Stimulated activated naive CD8-positive, alpha-beta T cell treated with anti-CD3 and anti-CD28 coated beads, Interleukin-15, amount 100 ng/mL, for 72 hours (primary cell): ENCODE data around the gene ZP2.
"Not testable (repeated sequence)": the region's sequence is repeated elsewhere in the genome, so short reads cannot be mapped to it uniquely, and the experiment has no call there.

Experiments
- ATAC-seq: fragments of 150-1000 bp; cut with Tn5 transposase; 2 replicates; pipeline ENCODE4 v1.10.0; 2021; ENCODE audit warnings: mild to moderate bottlenecking, moderate library complexity
- DNase-seq, 2 donors: peaks; one replicate each; pipeline ENCODE4 v3.0.0; 2021 to 2022
- H3K27ac Mint-ChIP-seq, 2 donors: one replicate each; pipeline ENCODE4 v1.8.0; 2022; ENCODE audit warnings: mild to moderate bottlenecking in 2 of 2, mixed read lengths in 2 of 2, moderate library complexity in 2 of 2
- H3K27me3 Mint-ChIP-seq: one replicate; pipeline ENCODE4 v1.8.0; 2022; ENCODE audit warnings: mixed read lengths
- H3K4me1 Mint-ChIP-seq: one replicate; pipeline ENCODE4 v1.8.0; 2022; ENCODE audit warnings: mild to moderate bottlenecking, mixed read lengths
- H3K4me3 Mint-ChIP-seq, 2 donors: one replicate each; pipeline ENCODE4 v1.8.0; 2022; ENCODE audit warnings: mild to moderate bottlenecking in 2 of 2, mixed read lengths in 2 of 2, moderate library complexity in 1 of 2
- H3K9me3 Mint-ChIP-seq, 2 donors: one replicate each; pipeline ENCODE4 v1.8.0; 2022; ENCODE audit warnings: mixed read lengths in 2 of 2

The ZP2 gene

DNA sequence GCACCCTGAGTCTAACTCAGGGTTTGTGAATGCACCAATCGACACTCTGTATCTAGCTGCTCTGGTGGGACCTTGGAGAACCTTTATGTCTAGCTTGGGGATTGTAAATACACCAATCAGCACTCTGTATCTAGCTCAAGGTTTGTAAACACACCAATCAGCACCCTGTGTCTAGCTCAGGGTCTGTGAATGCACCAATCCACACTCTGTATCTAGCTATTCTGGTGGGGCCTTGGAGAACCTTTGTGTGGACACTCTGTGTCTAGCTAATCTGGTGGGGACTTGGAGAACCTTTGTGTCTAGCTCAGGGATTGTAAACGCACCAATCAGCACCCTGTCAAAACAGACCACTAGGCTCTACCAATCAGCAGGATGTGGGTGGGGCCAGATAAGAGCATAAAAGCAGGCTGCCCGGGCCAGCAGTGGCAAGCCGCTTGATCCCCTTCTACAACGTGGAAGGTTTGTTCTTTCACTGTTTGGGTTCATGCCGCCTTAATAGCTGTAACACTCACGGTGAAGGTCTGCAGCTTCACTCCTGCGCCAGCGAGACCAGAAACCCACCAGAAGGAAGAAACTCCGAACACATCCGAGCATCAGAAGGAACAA, 58.1 kb downstream of the ZP2 start:
- H3K4me1 Mint-ChIP-seq, H3K9me3 Mint-ChIP-seq, ATAC-seq, H3K4me3 Mint-ChIP-seq, DNase-seq: not testable (repeated sequence)
- Mint-ChIP-seq H3K27ac (peak overlapping the region in 1 of 2 donors; percentile 29), H3K27me3 (peaks cover 26% of the 10 kb centered on the region)

DNA sequence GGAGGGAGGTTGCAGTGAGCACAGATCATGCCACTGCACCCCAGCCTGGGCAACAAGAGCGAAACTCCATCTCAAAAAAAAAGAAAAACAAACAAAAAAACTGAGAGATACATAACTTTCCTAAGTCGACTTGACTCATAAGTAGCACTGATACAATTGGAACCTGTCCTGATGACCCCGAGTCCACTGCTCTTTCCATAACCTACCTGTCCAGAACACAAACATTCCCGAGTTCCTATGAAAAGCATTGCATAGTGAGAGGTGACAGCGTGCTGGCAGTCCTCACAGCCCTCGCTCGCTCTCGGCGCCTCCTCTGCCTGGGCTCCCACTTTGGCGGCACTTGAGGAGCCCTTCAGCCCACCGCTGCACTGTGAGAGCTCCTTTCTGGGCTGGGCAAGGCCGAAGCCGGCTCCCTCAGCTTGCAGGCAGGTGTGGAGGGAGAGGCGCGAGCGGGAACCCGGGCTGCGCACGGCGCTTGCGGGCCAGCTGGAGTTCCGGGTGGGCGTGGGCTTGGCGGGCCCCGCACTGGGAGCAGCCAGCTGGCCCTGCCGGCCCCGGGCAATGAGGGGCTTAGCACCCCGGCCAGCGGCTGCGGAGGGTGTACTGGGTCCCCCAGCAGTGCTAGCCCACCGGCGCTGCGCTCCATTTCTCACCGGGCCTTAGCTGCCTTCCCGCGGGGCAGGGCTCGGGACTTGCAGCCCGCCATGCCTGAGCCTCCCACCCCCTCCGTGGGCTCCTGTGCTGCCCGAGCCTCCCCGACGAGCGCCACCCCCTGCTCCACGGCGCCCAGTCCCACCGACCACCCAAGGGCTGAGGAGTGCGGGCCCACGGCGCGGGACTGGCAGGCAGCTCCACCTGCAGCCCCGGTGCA, 59.0 kb downstream of the ZP2 start:
- H3K4me1 Mint-ChIP-seq, H3K9me3 Mint-ChIP-seq, H3K27ac Mint-ChIP-seq, H3K4me3 Mint-ChIP-seq, ATAC-seq, DNase-seq: not testable (repeated sequence)
- H3K27me3 Mint-ChIP-seq = peaks cover 34% of the 10 kb centered on the region

DNA sequence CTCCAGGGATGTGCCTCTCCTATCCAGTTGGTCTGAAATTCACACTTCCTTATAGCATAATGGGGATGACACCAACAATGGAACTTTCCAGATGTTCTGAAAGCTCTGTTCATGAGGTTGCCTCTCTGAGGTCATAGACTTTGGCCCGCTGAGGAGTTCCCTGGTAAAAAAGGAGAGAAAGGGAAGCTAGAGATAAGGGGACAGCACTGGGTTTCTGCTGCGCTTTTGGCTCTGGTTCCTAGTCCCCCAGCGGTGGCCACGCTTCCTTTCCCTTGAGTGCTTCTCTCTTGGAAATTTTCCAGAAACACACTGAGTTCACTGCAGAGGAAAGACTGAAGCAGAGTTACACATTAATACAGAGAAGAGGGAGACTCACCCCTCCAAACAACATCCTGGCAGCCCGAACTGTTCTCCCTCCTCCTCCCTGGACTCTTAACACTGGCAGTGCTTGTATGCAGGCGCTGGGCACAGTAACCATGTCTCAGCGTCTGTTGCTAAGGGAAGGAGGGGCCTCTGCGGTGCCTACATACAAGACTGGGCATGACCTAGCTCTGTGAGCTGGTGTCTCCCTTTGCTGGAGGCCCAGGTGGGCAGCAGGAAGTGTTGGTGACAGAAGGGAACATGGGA, 60.9 kb downstream of the ZP2 start, which contains the start of gene DNAH3:
DNAH3 (minus strand) TSS at position 472 of the 627 bp plus-strand sequence. CDS start 527 bp downstream, outside the sequence.
- H3K4me3 Mint-ChIP-seq = no peak within 1 kb of the TSS
- H3K27me3 Mint-ChIP-seq = peaks cover 44% of the 10 kb centered on the region
- no peak for DNase-seq
- no peak within 1 kb of the TSS for H3K27ac Mint-ChIP-seq
- no peaks in the 10 kb centered on the region for H3K9me3 Mint-ChIP-seq
- no peaks in the 10 kb centered on the region for H3K4me1 Mint-ChIP-seq
- ATAC-seq = no peak
